Measurements from ENCODE around the gene DENND5A.
A peak's percentile ranks its signal among the peaks of the same experiment; 100 is the strongest.
"Not testable (repeated sequence)": the region's sequence is repeated elsewhere in the genome, so short reads cannot be mapped to it uniquely, and the experiment has no call there.

Gene DENND5A

DNA sequence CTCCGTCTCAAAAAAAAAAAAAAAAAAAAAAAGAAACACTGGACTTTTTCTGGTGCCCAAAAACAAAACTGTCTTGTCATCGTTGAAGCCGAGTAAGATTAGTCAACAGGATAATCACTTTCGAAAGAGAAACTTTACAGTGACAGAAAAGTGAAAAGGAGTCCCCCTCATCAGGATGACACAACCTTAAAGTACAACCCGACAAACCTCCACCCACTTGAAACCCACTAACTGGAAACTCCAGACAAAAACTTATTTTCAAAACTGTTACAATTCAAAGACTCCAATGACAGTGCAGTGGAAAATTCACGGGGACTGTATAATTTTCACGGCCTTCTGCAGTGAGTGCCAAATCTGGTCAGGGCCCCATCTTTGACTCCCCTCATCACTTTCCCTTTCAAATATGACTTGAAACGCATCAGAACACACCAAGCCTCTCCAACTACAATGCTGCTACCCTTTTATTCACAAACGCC, 1.3 kb downstream of the DENND5A start:
- H3K4me3 ChIP-seq (ENCODE audit: low read depth, low read length): peak overlapping the region; percentile 86
- TF ChIP-seq, protein P1, sequence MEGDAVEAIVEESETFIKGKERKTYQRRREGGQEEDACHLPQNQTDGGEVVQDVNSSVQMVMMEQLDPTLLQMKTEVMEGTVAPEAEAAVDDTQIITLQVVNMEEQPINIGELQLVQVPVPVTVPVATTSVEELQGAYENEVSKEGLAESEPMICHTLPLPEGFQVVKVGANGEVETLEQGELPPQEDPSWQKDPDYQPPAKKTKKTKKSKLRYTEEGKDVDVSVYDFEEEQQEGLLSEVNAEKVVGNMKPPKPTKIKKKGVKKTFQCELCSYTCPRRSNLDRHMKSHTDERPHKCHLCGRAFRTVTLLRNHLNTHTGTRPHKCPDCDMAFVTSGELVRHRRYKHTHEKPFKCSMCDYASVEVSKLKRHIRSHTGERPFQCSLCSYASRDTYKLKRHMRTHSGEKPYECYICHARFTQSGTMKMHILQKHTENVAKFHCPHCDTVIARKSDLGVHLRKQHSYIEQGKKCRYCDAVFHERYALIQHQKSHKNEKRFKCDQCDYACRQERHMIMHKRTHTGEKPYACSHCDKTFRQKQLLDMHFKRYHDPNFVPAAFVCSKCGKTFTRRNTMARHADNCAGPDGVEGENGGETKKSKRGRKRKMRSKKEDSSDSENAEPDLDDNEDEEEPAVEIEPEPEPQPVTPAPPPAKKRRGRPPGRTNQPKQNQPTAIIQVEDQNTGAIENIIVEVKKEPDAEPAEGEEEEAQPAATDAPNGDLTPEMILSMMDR (IDR thresholded peaks at IDR 0.05; ENCODE audit: low read depth, low read length): no peak

DNA sequence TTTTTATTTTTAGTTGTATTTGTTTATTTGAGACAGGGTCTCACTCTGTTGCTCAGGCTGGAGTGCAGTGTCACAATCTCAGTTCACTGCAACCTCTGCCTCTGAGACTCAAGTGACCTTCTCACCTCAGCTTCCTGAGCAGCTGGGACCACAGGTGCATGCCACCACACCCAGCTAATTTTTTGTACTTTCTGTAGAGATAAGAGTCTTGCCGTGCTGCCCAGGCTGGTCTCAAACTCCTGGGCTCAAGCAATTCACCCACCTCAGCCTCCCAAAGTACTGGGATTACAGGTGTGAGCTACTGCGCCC, 4.4 kb downstream of the DENND5A start:
- H3K4me3 ChIP-seq (ENCODE audit: low read depth, low read length): not testable (repeated sequence)

DNA sequence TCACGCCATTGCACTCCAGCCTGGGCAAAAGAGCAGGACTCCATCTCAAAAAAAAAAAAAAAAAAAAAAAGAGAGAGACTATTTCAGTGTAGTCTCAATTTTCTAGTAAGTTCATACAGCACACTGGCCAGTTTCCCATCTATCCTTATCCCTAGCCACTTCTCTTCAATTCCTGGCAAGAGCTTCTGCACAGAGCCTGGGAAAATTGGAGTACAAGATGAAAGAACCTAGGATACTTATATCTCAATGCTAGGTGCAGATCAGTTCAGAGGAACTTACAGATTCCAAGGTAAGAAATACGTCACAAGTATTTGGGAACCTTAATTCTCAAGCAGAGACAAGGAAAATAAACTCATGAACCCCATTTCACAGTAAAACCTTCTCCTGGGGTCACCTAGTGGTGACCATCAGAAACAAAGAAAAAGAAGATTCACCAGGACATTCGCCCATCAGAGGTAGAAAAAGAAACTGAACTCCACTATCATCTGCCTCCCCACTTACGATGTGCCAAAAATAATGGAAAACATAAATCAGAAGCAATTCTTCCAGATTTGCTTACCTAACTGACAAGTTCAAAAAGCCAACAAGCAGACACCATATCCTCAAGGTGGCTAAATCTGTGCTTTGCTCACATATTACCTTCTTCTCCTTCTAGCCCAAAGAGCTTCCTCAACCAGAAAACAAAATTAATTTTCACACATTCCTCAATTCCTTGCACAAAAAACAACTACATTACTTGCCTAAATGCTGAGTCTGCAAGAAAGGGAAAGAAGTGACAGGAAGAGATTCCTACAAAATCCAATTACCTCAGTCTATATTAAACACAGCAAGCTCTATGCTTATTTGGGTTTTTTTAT, 4.9 kb downstream of the DENND5A start:
- TF ChIP-seq, protein P1 (IDR thresholded peaks at IDR 0.05; ENCODE audit: low read depth, low read length): no peak
- no peak overlapping the region for H3K4me3 ChIP-seq (ENCODE audit: low read depth, low read length)

DNA sequence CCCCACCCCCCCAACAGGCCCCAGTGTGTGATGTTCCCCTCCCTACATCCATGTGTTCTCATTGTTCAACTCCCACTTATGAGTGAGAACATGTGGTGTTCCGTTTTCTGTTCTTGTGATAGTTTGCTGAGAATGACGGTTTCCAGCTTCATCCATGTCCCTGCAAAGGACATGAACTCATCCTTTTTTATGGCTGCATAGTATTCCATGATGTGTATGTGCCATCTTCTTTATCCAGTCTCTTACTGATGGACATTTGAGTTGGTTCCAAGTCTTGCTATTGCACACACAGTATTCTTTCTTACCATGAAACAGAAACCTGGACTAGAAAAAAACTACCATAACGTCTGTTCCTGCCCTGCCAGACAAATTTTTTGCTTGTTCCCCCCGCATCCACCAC, 6.9 kb downstream of the DENND5A start:
- H3K4me3 ChIP-seq (ENCODE audit: low read depth, low read length): not testable (repeated sequence)

DNA sequence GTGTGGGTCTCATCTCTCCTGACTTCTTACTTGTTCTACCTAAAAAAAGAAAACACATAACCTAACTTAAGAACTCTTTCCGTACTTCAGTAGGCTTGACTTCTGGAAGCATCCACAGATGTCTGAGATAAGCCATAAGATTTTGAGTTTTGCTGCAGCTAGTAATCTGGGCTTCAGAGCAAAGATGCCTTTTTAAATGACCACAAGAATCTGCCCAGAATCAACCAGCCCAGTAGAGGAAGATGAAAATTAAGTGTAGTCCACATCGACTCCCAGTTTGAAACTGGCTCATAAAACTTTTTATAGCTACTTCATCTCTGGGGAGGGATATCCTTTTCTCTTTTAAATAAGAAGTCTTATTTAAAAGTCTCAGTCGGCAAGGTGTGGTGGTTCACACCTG, 10.7 kb downstream of the DENND5A start:
- no peak overlapping the region for H3K4me3 ChIP-seq (ENCODE audit: low read depth, low read length)
- TF ChIP-seq, protein P1 (IDR thresholded peaks at IDR 0.05; ENCODE audit: low read depth, low read length): no peak

DNA sequence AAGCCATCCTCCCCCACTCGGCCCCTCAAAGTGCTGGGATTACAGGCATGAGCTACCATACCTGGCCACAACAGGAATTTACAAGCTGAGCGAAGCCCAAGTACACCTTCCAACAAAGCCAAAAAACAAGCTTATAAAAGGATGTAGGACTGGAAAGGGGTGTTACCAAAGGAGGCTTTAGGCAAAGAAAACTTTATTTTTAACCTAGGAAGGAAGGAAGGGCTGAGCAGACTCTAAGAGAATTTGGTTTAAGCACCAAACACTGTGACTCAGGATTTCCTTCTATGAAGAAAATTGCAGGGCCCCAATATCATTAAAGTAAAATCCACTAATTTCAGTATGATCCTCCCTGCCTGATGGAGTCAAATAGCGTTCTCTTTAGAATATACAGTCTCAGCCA, 12.1 kb downstream of the DENND5A start:
- TF ChIP-seq, protein P1 (IDR thresholded peaks at IDR 0.05; ENCODE audit: low read depth, low read length): no peak
- H3K4me3 ChIP-seq (ENCODE audit: low read depth, low read length): no peak overlapping the region

DNA sequence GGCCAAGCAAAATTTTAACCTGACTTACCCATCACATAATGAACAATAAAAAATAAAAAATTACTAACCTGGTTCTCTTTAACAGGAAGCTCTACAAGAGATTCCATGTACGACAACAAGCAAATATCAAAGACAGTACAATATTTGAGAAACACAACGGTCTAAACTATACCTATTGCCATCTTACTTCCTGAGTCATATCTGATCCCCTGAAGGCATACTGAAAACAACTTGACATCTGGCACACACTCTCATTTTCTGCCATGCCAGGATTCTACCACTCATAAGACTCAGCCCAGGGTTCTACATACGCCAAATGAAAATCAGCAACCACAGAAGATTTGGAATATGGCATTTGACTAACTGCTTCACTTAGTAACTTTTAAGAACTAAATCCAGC, 13.8 kb downstream of the DENND5A start:
- H3K4me3 ChIP-seq (ENCODE audit: low read depth, low read length): no peak overlapping the region
- TF ChIP-seq, protein P1 (IDR thresholded peaks at IDR 0.05; ENCODE audit: low read depth, low read length): no peak

DNA sequence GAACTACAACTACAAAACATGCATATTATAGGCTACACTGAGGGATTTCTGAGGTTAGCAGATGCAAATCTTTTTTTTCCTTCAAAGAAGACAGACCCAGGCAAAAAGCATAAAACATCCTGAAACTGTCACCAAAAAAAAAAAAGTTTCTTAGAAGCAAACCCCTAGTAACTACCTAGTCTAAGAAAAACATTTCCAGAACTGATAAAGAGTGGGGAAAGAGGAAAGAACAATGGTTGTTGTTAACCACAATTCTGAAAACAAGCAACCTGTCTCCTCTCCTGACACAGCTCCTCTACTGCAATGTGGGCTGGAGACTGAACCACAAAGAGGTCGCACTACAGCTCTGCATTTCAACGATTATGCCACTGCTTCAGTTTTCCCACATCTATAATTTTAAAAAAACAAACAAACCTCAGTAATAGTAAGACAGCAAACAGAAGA, 15.0 kb downstream of the DENND5A start:
- H3K4me3 ChIP-seq (ENCODE audit: low read depth, low read length): no peak overlapping the region
- TF ChIP-seq, protein P1 (IDR thresholded peaks at IDR 0.05; ENCODE audit: low read depth, low read length): no peak
